ENCODE measurements around the gene CCR9. TPM values are rescaled to one million over a fixed set of nuclear protein-coding genes. Genes with fewer than 3 reads are reported as not detected.

CCR9 gene
- polyA plus RNA-seq, 1 donor, result 0.05 TPM

DNA sequence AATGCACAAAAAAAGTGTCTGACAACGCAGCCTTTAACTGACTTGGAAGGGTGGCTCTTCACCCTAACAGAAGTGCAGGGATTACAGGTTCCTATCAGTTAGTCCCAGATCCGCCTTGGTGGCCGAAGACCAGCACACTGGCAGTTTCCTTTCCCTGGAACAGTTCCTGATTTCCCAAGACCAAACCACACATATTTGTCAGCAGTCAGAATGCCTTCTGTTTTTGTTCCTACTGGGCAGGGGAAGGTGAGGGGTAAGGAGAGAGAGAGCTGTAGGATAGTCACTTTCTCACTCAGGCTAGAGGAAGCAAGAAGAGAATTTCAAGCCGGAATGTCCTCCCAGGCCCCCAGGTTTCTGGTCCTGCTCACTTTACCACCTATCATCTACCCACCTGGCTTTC, 66.1 kb downstream of the CCR9 start:
- no peak for DNase-seq

Other genes with a start within 250 kb of the CCR9 start
- 87.8 TPM for gene SACM1L, start 197.1 kb upstream of the CCR9 start, polyA plus RNA-seq (ENCODE audit: insufficient read length)
- gene SLC6A20, start 90.0 kb upstream of the CCR9 start, polyA plus RNA-seq (ENCODE audit: insufficient read length), result 0.37 TPM
- gene LZTFL1, start 44.4 kb upstream of the CCR9 start, polyA plus RNA-seq (ENCODE audit: insufficient read length), result 69.8 TPM
- 0.63 TPM for gene CXCR6, start 56.9 kb downstream of the CCR9 start, polyA plus RNA-seq (ENCODE audit: insufficient read length)
- 17.5 TPM for gene FYCO1, start 109.3 kb downstream of the CCR9 start, polyA plus RNA-seq (ENCODE audit: insufficient read length)
- 0.15 TPM for gene XCR1, start 140.9 kb downstream of the CCR9 start, polyA plus RNA-seq (ENCODE audit: insufficient read length)

Data from left kidney (tissue), 2 donors.